ENCODE data around the gene GNAZ.

- no peak for TF ChIP-seq EZH2phosphoT487 (IDR thresholded peaks at IDR 0.05; ENCODE audit: insufficient read depth, low read depth)
- no peak for TF ChIP-seq EZH2 (IDR thresholded peaks at IDR 0.05; ENCODE audit: insufficient read depth, poor library complexity, severe bottlenecking)
Observed at GRCh38 chr22:23098230-23098705, 27.9 kb downstream of the GNAZ start.
